H1 (cell line): ENCODE results near the gene KRTAP10-8.

Experiments used
- BCL11A ChIP-seq, 2 experiments: IDR thresholded peaks; one replicate each; pipeline ENCODE4 v1.6.1; 2011; ENCODE audit warnings: low read depth in 2 of 2, low read length in 2 of 2, mild to moderate bottlenecking in 2 of 2
- CHD1 ChIP-seq: IDR thresholded peaks from 2 replicates; pipeline ENCODE4 v1.6.1; 2012; ENCODE audit warnings: low read depth, low read length, improper control_type of control experiment
- EP300 ChIP-seq, 2 experiments: IDR thresholded peaks; 1 replicate in 1 of 2; 2 replicates in 1 of 2; pipeline ENCODE4 v1.6.1; 2011 to 2012; ENCODE audit warnings: low read depth in 2 of 2, low read length in 2 of 2, mild to moderate bottlenecking in 2 of 2, borderline replicate concordance in 1 of 2, inconsistent platforms in 1 of 2, moderate library complexity in 1 of 2
- EZH2 ChIP-seq: fragments of 200-600 bp; sonication (generic); IDR thresholded peaks from 2 replicates; pipeline ENCODE4 v1.7.1; 2012; ENCODE audit warnings: low read depth, mild to moderate bottlenecking, moderate library complexity, low read length, inconsistent platforms; ENCODE audit not compliant: severe bottlenecking
- POLR2AphosphoS5 ChIP-seq: IDR thresholded peaks from 2 replicates; pipeline ENCODE4 v1.6.1; 2011; ENCODE audit warnings: low read depth, low read length
- SIN3A ChIP-seq, 2 experiments: IDR thresholded peaks in 1 of 2; conservative IDR thresholded peaks in 1 of 2; 2 replicates each; pipeline ENCODE4 v1.6.1; 2011 to 2012; ENCODE audit warnings: low read length in 2 of 2, improper control_type of control experiment in 1 of 2, low read depth in 1 of 2, mild to moderate bottlenecking in 1 of 2
- ZNF274 ChIP-seq: IDR thresholded peaks from 2 replicates; pipeline ENCODE4 v1.7.0; 2012; ENCODE audit warnings: low read length, borderline replicate concordance; ENCODE audit errors: extremely low read depth
- TF ChIP-seq, protein P1 (sequence below), 3 experiments: IDR thresholded peaks; 1 replicate in 2 of 3; 2 replicates in 1 of 3; pipeline versions ENCODE4 v1.5.1 to v1.6.1; 2011; ENCODE audit warnings: low read length in 3 of 3, mild to moderate bottlenecking in 3 of 3, inconsistent platforms in 2 of 3, low read depth in 1 of 3, moderate library complexity in 1 of 3; ENCODE audit not compliant: insufficient read depth in 1 of 3; ENCODE audit errors: control extremely low read depth in 1 of 3

DNA sequence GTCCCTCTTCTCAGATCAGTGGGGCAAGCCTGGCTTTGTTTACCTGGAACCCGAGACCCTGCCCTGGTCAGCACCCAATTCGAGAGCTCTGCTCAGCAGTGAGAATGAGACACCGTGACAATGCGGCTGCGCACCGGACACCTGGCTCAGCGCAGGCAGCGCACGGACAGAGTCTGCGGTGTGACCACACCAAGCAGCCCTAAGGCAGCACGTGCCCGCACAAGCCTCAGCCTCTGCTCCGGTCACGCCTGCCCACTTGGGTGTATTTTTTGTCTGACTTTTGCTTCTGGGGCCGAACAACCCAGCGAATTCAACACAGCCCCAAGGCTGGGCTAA lies 4.7 kb downstream of the KRTAP10-8 start:
- TF ChIP-seq, protein P1, sequence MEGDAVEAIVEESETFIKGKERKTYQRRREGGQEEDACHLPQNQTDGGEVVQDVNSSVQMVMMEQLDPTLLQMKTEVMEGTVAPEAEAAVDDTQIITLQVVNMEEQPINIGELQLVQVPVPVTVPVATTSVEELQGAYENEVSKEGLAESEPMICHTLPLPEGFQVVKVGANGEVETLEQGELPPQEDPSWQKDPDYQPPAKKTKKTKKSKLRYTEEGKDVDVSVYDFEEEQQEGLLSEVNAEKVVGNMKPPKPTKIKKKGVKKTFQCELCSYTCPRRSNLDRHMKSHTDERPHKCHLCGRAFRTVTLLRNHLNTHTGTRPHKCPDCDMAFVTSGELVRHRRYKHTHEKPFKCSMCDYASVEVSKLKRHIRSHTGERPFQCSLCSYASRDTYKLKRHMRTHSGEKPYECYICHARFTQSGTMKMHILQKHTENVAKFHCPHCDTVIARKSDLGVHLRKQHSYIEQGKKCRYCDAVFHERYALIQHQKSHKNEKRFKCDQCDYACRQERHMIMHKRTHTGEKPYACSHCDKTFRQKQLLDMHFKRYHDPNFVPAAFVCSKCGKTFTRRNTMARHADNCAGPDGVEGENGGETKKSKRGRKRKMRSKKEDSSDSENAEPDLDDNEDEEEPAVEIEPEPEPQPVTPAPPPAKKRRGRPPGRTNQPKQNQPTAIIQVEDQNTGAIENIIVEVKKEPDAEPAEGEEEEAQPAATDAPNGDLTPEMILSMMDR (IDR thresholded peaks at IDR 0.05; ENCODE audit: control extremely low read depth in 1 of 3, insufficient read depth in 1 of 3, low read depth in 1 of 3, low read length in 3 of 3): no peak
- no peak for TF ChIP-seq EZH2
- no peak for TF ChIP-seq ZNF274
- no peak for TF ChIP-seq SIN3A (conservative IDR thresholded peaks at IDR 0.05 in 1 of 2, IDR thresholded peaks at IDR 0.05 in 1 of 2; ENCODE audit: low read depth in 1 of 2, low read length in 2 of 2)
- no peak for TF ChIP-seq BCL11A (IDR thresholded peaks at IDR 0.05; ENCODE audit: low read depth in 2 of 2, low read length in 2 of 2)
- no peak for TF ChIP-seq EP300 (IDR thresholded peaks at IDR 0.05; ENCODE audit: borderline replicate concordance in 1 of 2, low read depth in 2 of 2, low read length in 2 of 2)
- no peak for TF ChIP-seq CHD1
- no peak for TF ChIP-seq POLR2AphosphoS5
